Measurements from ENCODE around the gene SEC14L3.

Gene SEC14L3

DNA sequence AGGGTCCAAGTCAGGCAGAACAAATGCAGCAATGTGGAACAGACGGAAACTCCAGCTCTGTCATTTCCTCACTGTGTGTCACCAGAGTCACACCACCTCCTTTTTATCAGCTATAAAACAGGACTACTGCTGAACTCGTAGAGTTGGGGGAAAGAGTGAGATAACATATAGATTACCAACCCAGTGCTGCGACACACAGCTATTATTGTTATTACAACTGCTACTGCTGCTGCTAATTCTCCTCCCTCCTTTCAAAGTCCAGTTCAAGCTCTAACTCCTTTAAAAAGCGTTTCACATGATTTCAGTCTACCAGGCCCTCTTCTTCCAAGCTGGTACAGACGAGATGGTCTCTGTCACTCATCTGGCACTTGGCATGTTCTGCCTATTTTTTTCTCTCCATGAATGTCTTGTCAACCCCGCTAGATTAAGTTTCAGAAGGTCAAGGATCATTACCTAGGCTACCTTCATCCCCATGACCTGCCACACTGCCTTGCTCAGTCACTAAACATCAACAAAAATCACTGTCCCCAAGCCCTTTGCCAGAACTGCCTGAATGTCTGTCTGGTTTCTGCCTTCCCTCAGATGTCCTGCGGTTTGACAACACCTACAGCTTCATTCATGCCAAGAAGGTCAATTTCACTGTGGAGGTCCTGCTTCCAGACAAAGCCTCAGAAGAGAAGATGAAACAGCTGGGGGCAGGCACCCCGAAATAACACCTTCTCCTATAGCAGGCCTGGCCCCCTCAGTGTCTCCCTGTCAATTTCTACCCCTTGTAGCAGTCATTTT is 49.9 kb downstream of the SEC14L3 start:
- DNase-seq: no peak

DNA sequence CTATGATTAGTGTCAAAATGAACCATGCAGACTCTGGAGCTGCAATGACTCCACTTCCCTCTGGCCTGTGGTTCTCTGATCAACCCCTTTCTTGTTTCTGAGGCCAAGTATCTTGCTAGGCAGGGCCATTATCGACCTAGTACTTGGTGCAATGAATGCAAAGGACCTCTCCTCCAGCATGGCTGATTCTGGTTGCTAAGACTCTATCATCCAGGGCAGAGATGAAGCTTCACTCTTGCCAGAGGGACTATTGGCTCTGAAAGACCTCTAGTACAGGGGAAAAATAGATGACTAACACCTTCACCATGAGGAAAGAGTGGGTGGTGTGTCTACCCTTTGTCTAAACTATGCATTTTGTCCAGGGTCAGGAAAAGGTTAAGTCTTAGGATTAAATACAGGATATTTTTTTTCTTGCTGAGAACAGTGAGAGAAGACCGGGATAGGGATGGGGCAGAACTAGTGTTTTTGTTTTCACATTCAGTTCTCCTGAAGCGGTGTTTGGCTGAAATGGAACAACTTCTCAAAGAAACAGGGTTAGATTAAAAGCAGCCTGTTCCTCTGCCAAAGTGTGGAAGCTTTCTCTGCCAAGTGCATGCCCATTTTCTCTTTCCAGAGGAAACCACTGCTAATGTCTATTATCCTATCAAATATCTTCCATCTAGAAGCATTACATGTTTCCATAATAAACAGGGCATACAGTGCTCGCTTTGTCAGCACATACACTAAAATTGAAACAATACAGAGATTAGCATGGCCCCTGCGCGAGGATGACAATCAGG is 51.3 kb downstream of the SEC14L3 start:
- DNase-seq: no peak

DNA sequence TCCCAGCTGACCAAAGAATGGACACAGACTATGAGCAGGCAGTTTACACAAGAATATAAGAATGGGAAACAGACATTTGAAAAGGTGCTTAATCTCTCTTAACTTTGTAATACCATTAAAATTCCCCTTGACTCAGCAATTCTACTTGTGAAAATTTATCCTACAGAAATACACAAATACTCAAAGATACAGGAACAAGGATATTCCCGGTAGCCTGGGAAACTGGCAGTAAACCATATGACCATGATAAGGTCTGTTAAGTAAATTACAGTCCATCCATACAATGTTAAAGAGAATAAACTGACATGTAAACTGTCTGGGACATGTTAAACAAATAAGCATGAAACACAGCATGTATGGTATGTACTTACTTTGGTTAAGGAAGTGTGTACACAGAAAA is 55.0 kb downstream of the SEC14L3 start:
- DNase-seq: no peak

DNA sequence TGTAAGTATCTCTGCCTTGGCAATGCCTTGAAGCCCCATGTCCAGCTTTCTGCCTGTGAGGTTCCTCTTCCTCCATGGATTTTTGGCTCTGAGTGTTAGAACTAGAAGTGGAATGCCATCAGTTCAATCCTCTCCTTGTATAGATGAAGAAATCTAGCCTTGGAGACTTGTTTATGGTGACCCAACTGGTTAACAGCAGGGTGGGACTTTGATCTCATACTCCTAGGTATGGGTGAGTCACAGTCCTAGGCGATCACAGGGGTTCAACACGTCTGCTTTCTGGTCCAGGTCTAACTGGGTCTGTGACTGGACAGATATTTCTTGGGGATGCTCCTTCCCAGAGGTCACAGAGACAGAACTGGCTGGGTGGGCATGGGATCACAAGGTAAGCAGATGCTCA is 55.4 kb downstream of the SEC14L3 start:
- no peak for DNase-seq

DNA sequence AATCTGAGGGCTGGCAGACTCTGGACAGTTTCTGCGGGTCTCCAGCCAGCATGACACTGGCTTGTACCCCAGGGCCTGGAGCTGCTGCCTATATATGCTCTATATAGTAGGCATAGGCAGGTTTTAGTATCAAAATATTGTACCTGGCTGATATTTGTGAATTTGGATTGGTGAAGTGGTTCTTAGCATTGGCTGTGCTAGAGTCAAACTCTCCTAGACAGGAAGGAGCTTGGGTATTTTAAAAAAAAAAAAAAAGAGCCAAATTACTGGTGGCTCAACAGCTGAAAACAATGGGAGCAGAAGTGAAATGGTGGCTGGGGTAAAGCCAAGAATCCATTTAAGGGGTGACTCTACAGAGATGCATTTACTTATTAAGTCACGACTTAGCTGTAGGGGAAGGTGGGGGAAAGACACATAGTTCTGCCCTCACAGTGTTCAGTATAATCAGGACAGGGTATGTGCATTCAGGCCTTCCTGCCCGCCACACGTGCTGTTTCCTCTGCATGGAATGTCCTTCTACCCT is 57.2 kb downstream of the SEC14L3 start:
- no peak for DNase-seq

DNA sequence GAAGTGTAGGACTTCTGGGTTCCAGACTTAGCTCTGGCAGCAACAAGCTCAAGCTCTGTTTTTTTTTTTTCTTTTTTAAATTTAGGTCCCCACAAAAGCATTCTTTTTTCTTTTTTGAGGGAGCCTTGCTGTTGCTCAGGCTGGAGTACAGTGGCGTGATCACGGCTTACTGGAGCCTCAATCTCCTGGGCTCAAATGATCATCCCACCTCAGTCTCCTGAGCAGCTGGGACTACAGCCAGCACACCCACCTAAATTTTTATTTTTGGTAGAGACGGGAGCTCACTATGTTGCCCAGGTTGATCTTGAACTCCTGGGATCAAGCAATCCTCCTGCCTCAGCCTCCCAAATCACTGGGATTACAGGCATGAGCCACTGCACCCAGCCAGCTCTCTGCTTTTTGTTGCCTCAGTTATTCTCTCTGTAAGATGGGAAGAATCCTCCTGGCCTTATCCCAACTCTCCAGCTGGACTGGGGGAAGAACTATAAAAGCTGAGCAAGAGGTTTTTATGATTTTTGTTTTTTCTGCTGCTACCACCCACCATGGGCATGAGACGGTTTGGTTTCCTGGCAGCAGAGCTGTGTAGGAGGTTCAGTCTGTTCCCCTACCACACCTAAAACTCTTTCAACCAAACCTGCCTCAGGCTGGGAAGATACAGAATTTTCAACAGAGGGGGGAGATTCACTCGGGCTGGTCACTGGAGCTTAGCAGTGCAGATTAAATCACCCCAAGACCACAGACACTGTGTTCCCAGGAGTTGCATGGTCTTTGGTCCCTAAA is 57.9 kb downstream of the SEC14L3 start:
- no peak for DNase-seq

DNA sequence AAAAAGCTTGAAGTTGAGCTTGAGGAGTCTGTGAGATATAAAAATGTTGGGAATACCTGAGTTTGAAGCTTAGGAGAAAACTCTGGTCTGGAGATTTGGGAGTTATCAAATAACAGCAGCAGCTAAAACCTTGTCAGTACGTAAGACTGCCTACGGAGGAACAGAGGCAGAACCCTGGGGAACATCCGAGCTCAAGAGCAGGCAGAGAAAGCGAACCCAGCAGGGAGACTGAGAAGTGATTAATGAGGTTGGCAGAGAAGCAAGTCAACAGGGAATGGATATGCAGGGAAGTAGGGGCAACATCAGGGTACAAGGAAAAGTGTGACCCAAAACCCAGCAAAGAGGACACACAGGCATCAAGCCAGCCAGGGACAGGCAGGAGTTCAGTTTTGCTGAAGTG is 58.8 kb downstream of the SEC14L3 start:
- DNase-seq: no peak

DNA sequence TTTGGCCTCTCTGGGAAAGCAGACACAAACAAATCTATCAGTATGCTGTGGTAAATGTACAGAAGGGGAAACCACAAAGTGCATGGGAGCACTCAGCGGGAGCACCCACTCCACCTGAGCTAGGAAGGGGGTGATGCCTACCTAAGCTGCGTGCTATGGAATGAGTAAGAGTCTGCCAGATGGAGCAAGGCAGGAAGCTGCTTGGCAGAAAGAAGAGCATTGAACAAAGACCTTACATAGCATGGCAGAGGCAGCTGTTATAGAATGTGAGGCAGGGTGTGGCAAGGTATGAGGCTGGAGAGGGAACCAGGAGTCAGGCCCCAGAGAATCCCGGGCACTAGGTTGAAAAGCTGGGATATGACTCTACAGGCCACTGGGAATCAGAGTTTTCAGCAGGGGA is 60.0 kb downstream of the SEC14L3 start:
- no peak for DNase-seq

Measured in Kasumi-1 (cell line).